Right lobe of liver (tissue), 4 donors: ENCODE results near the gene TEN1.

Experiments used
- POLR2A ChIP-seq: fragments of 450-650 bp; IDR thresholded peaks from one replicate; pipeline ENCODE4 v1.6.1; 2017; ENCODE audit warnings: antibody characterized with exemption, mild to moderate bottlenecking
- TF ChIP-seq, protein P1 (sequence below), 4 donors: fragments of 200-600 bp in 3 of 4; fragments of 450-650 bp in 1 of 4; IDR thresholded peaks; one replicate each; pipeline versions ENCODE4 v1.5.1 to v1.8.0; 2016 to 2022; ENCODE audit warnings: antibody characterized with exemption in 4 of 4, mild to moderate bottlenecking in 2 of 4
- donor health status: DM: no; HTN: no; CAD: no.
- donor health status: DM: no; HTN: no; CAD: no.
- donor health status: DM: no; HTN: yes; CAD: no.

DNA sequence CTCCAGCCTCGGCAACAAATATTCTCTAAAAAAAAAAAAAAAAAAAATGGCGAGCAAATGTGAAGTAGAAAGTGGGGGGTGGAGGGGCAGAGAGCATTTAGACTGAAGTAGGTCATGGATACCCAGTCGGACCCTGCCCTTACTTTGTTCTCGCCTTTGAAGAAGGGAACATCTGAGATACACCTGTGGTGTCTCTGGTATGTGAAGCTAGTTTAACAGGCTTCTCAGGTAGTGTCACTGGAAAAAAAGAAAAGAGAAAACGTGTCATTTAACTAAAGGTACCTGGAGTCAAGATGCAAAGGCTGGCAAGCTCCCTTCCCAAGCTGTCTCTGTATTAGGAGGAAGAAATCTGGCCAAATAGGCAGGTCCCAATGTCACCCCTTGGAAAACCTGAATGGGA lies 46.2 kb upstream of the TEN1 start:
- TF ChIP-seq, protein P1, sequence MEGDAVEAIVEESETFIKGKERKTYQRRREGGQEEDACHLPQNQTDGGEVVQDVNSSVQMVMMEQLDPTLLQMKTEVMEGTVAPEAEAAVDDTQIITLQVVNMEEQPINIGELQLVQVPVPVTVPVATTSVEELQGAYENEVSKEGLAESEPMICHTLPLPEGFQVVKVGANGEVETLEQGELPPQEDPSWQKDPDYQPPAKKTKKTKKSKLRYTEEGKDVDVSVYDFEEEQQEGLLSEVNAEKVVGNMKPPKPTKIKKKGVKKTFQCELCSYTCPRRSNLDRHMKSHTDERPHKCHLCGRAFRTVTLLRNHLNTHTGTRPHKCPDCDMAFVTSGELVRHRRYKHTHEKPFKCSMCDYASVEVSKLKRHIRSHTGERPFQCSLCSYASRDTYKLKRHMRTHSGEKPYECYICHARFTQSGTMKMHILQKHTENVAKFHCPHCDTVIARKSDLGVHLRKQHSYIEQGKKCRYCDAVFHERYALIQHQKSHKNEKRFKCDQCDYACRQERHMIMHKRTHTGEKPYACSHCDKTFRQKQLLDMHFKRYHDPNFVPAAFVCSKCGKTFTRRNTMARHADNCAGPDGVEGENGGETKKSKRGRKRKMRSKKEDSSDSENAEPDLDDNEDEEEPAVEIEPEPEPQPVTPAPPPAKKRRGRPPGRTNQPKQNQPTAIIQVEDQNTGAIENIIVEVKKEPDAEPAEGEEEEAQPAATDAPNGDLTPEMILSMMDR (IDR thresholded peaks at IDR 0.05) = no peak
- TF ChIP-seq POLR2A = no peak
